HG03558 (cell line): Measurements from ENCODE around the gene DIAPH3.

Experiments
- ATAC-seq: cut with Tn5 transposase; IDR thresholded peaks from one replicate; pipeline ENCODE4 v1.9.1; 2021; ENCODE audit warnings: moderate number of reproducible peaks; ENCODE audit not compliant: unreplicated experiment; ENCODE audit errors: extremely low read depth

The DIAPH3 gene

GRCh38 chr13:59658738-59659330 lies 504.9 kb downstream of the DIAPH3 start:
- no peak for ATAC-seq

- ATAC-seq = no peak
Measured at GRCh38 chr13:59658027-59658737, 505.5 kb downstream of the DIAPH3 start.

- no peak for ATAC-seq
Measured at GRCh38 chr13:59653916-59654315, 509.8 kb downstream of the DIAPH3 start.

GRCh38 chr13:59651479-59651878 lies 512.2 kb downstream of the DIAPH3 start:
- ATAC-seq = no peak

- ATAC-seq = no peak
Measured at GRCh38 chr13:59643906-59644626, 519.7 kb downstream of the DIAPH3 start.

- no peak for ATAC-seq
Measured at GRCh38 chr13:59643364-59643841, 520.3 kb downstream of the DIAPH3 start.

- no peak for ATAC-seq
Measured at GRCh38 chr13:59641817-59642216, 521.9 kb downstream of the DIAPH3 start.

GRCh38 chr13:59641261-59641660 lies 522.5 kb downstream of the DIAPH3 start:
- ATAC-seq = no peak

GRCh38 chr13:59638404-59638803 lies 525.3 kb downstream of the DIAPH3 start:
- no peak for ATAC-seq

- ATAC-seq = no peak
Measured at GRCh38 chr13:59635589-59635988, 528.1 kb downstream of the DIAPH3 start.

GRCh38 chr13:59633290-59633689 lies 530.4 kb downstream of the DIAPH3 start:
- ATAC-seq = no peak

GRCh38 chr13:59631271-59631670 lies 532.5 kb downstream of the DIAPH3 start:
- ATAC-seq = no peak

- ATAC-seq = no peak
Measured at GRCh38 chr13:59625111-59625510, 538.6 kb downstream of the DIAPH3 start.

- ATAC-seq = no peak
Measured at GRCh38 chr13:59623206-59623915, 540.4 kb downstream of the DIAPH3 start.

GRCh38 chr13:59621773-59622172 lies 542.0 kb downstream of the DIAPH3 start:
- no peak for ATAC-seq
